IMR-90 (cell line): ENCODE results near the gene TMEM218.

Experiments used
- CEBPB ChIP-seq: IDR thresholded peaks from 2 replicates; pipeline ENCODE4 v1.6.1; 2012; ENCODE audit warnings: low read depth, low read length, improper control_type of control experiment
- POLR2A ChIP-seq: IDR thresholded peaks from 2 replicates; pipeline ENCODE4 v1.6.1; 2012; ENCODE audit warnings: mild to moderate bottlenecking, low read depth, low read length
- TF ChIP-seq, protein P1 (sequence below): conservative IDR thresholded peaks from 2 replicates; pipeline ENCODE4 v1.5.1; 2012; ENCODE audit warnings: mild to moderate bottlenecking, low read depth, low read length, improper control_type of control experiment
- TF ChIP-seq, protein P2 (sequence below): fragments of 150-350 bp; IDR thresholded peaks from 2 replicates; pipeline ENCODE4 v1.6.1; 2016; ENCODE audit warnings: low read depth, mild to moderate bottlenecking, low read length, moderate library complexity, borderline replicate concordance

DNA sequence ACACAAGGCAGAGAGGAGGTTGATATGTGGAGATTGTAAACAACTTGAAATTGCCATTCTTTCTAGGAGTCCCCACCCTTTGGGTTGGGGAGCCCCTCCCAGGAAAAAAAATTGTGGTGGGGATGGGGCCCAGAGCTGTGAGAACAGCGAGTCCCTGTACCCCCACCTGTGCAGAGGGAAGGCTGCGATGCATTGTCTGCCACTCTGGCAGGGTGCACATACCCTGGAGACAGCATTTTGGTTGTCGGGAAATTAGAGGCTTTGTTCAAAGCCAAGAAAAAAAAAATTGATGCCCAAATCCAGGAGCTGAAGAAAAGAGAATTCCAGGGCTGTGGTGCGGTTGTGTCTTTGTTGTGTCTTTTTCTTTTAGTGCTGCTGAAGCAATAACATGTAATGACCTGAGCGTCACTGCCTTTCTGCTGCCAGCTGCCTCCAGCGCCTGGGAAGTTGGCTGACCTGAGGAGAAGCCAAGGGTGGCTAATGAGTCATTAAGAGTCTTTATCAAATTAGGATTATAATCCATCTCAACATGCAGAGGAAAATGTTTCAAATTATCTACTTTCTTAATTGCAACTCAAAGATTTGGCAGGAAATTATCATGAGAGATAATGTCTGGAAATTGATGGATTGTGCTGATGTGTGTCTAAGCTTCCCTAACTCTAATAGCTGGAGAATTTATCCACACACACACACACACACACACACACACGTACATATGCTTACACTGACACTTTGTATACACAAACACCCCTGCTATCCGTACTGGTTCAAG lies 45.1 kb upstream of the TMEM218 start:
- TF ChIP-seq, protein P1, sequence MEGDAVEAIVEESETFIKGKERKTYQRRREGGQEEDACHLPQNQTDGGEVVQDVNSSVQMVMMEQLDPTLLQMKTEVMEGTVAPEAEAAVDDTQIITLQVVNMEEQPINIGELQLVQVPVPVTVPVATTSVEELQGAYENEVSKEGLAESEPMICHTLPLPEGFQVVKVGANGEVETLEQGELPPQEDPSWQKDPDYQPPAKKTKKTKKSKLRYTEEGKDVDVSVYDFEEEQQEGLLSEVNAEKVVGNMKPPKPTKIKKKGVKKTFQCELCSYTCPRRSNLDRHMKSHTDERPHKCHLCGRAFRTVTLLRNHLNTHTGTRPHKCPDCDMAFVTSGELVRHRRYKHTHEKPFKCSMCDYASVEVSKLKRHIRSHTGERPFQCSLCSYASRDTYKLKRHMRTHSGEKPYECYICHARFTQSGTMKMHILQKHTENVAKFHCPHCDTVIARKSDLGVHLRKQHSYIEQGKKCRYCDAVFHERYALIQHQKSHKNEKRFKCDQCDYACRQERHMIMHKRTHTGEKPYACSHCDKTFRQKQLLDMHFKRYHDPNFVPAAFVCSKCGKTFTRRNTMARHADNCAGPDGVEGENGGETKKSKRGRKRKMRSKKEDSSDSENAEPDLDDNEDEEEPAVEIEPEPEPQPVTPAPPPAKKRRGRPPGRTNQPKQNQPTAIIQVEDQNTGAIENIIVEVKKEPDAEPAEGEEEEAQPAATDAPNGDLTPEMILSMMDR: no peak
- TF ChIP-seq POLR2A (no peak), CEBPB (no peak)
- TF ChIP-seq, protein P2, sequence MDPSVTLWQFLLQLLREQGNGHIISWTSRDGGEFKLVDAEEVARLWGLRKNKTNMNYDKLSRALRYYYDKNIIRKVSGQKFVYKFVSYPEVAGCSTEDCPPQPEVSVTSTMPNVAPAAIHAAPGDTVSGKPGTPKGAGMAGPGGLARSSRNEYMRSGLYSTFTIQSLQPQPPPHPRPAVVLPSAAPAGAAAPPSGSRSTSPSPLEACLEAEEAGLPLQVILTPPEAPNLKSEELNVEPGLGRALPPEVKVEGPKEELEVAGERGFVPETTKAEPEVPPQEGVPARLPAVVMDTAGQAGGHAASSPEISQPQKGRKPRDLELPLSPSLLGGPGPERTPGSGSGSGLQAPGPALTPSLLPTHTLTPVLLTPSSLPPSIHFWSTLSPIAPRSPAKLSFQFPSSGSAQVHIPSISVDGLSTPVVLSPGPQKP: no peak
